ENCODE results near the gene PER1.
"Not testable (repeated sequence)": the region's sequence is repeated elsewhere in the genome, so short reads cannot be mapped to it uniquely, and the experiment has no call there.

The PER1 gene

GRCh38 chr17:8170186-8170585 is 18.0 kb upstream of the PER1 start:
- not testable (repeated sequence) for DNase-seq

GRCh38 chr17:8167526-8167925 is 15.3 kb upstream of the PER1 start:
- no peak for DNase-seq

GRCh38 chr17:8166731-8167130 is 14.5 kb upstream of the PER1 start:
- no peak for DNase-seq

- DNase-seq = peak; percentile 56
These were observed 12.6 kb upstream of the PER1 start for GRCh38 chr17:8164815-8165131.

- DNase-seq = peak; percentile 86
These were observed 12.0 kb upstream of the PER1 start for GRCh38 chr17:8163978-8164814.

GRCh38 chr17:8162997-8163977 is 11.1 kb upstream of the PER1 start:
- peak; percentile 29 for DNase-seq

- DNase-seq = peak; percentile 87
These were observed 10.2 kb upstream of the PER1 start, which contains the start of gene VAMP2 for GRCh38 chr17:8162233-8162996. VAMP2 (minus strand) TSS chr17:8162948; CDS start chr17:8162879, 69 bp downstream.

GRCh38 chr17:8161289-8162232 is 9.4 kb upstream of the PER1 start:
- peak; percentile 22 for DNase-seq

GRCh38 chr17:8160741-8161221 is 8.6 kb upstream of the PER1 start:
- no peak for DNase-seq

- DNase-seq = no peak
These were observed 8.0 kb upstream of the PER1 start for GRCh38 chr17:8160224-8160577.

- no peak for DNase-seq
These were observed 7.4 kb upstream of the PER1 start for GRCh38 chr17:8159459-8160223.

GRCh38 chr17:8159032-8159400 is 6.8 kb upstream of the PER1 start:
- no peak for DNase-seq

- peak; percentile 88 for DNase-seq
These were observed 6.2 kb upstream of the PER1 start for GRCh38 chr17:8158267-8159031.

GRCh38 chr17:8156246-8156992 is 4.2 kb upstream of the PER1 start:
- peak; percentile 100 for DNase-seq

GRCh38 chr17:8155996-8156245 is 3.7 kb upstream of the PER1 start:
- no peak for DNase-seq

- no peak for DNase-seq
These were observed 3.2 kb upstream of the PER1 start for GRCh38 chr17:8155231-8155995.

- no peak for DNase-seq
These were observed 2.5 kb upstream of the PER1 start for GRCh38 chr17:8154608-8155155.

- peak; percentile 91 for DNase-seq
These were observed 1.9 kb upstream of the PER1 start for GRCh38 chr17:8153957-8154607.
